HG02973 (cell line): ENCODE data around the gene LHX3.

Experiments
- ATAC-seq: cut with Tn5 transposase; IDR thresholded peaks from one replicate; pipeline ENCODE4 v1.9.1; 2021; ENCODE audit warnings: moderate library complexity; ENCODE audit not compliant: unreplicated experiment

LHX3 gene

DNA sequence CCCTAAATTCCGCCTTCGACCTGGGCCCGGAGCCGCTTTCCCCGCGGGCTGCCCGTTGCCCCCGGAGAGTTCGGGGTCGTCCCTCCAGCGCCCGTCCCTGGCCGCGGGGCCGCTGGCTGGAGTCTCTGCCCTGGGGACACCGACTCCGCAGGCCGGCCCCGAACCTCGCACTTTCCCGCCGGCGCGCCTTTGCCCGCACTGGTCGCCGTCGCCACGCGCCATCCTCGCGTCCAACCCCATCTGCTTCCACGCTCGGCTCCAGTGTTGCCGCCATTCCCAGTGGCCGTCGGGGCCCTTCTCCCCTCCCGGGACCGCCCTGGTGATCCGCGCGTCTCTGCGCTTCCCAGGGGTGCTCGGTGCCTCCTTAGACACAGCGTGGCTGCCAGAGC, 11.0 kb downstream of the LHX3 start:
- ATAC-seq: no peak

- ATAC-seq: no peak
Measured at GRCh38 chr9:136193127-136193890, 11.6 kb downstream of the LHX3 start.

- no peak for ATAC-seq
Measured at GRCh38 chr9:136192289-136193126, 12.4 kb downstream of the LHX3 start.

DNA sequence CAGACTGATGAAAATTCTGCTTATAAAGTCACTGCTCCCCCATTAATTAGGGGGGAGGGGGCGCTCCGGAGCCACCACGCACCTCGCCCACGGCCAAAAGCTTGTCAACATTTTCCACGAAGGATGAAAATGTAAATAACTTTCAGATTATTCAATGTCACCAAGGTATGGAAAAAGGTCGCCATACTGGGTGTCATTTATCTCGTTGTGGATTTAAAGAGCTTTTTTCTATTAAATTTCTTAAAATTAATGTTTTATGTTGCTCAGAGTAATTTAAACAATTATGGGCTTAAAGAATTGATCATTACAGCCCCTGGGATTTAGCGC, 13.0 kb downstream of the LHX3 start:
- ATAC-seq: no peak

DNA sequence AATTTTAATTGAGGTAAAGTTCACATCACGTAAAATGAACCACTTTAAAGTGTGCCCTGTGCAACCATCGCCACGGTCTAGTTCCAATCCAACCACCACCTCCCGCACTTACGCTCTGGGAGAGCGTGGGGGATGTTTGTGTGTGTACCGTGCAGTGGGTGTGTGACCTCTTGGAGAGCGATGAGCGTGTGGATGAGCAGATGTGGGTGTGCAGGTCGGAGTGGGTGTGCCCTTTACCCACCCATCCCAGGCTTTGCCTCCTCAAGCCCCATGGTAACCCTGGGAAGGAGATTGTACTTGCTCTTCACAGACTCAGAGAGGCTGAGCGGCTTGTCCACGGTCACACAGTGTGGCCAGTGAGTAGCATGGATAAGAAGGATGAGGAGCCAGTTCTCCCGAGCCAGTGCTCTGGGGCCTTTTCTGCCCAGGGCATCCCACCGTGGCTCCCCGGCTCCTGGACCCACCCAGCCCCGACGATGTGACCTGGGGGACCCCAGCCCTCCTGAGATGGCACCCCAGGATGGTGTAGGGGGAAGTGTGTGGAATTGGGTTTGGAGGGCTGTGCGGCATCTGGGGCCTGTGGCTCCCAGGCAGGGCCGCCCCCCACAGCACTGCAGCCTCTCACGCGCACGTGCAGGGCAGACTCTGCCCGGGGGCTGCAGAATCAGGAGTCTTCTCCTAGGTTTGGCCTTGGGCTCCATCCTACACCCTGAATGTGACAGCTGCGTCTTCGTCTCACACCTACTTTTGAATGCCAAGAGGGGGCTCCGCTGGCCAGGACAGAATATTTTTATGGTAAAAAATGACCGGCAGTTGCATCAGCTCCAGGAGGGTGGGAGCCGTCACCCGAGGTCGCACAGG, 13.6 kb downstream of the LHX3 start:
- ATAC-seq: no peak

GRCh38 chr9:136190656-136191055, 14.3 kb downstream of the LHX3 start:
- ATAC-seq: no peak

DNA sequence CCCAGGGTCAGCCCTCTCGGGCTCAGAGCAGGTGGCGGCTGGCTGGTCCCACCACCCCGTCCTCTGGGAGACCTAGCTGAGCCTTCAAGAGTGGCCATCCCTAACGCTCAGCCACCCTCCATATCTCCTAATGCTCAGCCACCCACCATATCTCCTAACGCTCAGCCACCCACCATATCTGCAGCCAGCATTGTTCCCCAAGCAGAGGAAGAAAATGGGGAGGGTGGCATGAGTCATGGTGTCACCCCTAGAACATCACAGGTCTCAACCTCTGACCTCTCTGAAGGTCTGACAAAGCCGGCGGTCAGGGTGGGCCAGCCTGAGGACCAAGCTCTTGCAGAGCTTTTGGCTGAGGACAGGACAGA, 14.7 kb downstream of the LHX3 start:
- ATAC-seq: no peak

DNA sequence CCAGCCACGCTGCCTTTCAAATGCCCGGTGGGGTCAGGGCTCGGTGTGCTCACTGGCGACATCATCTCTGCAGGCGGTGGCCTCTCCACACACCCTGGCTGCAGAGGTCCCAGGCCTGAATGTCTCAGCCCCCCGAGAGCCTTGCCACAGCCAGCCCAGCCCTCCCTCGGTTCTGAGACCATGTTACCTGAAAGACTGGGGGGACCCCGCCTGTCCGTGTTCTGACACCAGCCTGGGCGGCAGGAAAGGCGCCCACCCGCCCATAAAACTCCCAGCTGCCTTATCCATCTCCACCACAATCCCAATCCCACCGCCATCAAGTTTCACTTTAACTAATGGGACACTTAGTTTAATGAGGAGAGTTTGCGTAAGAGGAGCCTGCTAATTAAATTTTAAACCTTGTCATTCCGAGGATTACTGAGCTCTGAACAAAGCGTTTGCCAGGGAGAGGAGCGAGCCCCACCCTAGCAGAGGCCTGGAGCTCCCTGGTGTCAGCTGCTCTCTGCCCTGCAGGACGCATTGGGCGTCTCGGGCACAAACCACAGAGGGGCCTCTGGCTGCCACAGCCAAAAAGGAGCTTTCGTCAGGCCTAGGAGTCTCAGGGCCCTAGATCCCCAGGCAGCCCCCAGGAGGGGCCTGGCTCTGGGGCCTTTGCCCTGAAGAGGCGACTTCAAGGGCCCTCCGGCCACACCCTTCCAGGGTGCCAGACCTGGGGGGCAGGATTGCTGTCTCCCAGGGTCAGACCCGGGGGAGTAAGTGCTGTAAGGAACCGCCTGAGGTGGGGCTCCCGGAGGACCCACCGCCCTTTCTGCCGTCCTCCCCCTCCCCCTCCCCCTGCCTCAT, 15.3 kb downstream of the LHX3 start:
- no peak for ATAC-seq

- ATAC-seq: no peak
Measured at GRCh38 chr9:136187683-136188586, 17.0 kb downstream of the LHX3 start.

GRCh38 chr9:136187197-136187596, 17.7 kb downstream of the LHX3 start:
- no peak for ATAC-seq

DNA sequence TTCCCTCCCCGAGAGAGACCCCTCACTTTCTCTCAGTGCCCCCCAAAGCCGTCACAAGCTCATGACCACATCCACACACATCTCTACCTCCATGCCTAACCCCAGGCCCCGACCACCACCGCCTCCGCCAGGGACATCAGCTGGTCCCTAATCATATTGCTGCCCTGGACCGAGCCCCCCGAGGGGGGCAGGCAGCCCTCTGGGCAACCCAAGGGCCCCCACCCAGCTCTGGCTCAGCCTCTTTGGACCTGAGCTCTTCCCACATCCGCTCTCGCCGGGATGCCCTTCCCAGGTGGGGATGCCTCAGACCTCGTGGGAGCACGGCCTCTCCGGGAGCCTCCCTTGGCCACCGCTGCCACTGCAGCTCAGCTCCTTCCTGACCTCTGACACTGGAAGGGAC, 18.5 kb downstream of the LHX3 start:
- ATAC-seq: no peak

GRCh38 chr9:136185596-136186366, 19.1 kb downstream of the LHX3 start:
- ATAC-seq: no peak

- no peak for ATAC-seq
Measured at GRCh38 chr9:136185066-136185465, 19.9 kb downstream of the LHX3 start.

DNA sequence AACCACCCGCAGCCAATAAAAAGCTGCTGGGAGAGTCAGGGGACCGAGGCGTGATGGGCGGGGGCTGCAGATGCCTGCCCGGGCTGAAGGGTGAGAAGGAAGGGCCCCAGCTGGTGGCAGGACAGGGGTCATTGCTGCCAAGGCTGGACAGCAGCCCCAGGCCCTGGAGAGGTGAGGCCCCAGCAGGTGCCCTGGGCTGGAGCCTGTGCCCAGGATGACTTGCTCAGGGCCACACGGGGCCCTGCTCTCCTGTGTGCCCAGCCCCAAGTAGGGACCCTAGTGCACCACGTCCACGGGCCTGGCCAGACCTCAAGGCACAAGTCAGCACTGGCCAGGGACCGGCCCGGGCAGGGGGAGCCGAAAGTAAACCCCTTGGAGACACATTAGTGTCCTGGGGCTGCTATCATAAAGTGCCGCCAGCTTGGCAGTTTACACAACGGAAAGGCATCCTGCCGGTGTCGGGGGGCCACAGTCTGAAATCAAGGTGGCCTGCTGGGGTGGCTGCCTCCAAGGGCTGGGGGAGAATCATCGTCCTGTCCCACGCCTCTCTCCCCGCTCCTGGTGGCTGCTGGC, 22.0 kb downstream of the LHX3 start:
- no peak for ATAC-seq

DNA sequence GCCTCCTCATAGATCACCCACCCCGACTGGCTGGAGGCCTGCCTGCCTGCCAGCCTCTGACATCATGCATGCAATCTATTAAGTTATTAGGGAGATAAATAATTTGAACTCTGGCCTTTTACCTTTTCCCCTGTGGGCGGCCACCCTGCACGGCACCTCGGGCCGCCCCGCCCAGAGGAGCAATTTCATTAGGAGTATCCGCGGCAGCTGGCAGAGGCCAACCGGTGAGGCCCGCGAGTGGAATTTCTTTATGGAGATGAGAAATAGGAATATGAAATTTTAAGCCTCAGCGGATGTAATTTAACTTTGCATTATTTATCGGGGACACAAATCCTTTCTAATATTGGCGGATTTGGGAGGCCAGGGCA, 22.5 kb downstream of the LHX3 start:
- ATAC-seq: no peak

- no peak for ATAC-seq
Measured at GRCh38 chr9:136181784-136182419, 23.0 kb downstream of the LHX3 start.

DNA sequence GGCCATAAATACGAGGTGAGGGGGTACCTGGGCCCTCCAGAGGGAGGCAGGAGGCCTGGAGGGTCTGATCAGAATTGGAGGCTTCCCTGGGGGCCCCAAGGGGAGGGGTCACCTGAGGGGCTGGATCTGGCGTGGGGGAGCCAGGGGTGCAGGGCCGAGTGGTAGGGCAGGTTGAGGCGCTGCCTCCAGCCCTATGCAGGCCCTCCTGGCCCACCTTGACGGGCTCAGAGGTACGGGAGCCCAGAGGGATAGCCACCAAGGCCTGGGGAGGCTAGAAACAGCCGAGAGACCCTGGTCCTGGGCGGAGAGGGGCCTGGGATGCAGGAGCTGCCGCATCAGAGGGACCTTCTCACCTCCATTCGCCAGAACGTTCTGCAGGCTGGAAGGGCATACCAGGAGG, 24.3 kb downstream of the LHX3 start:
- ATAC-seq: no peak

GRCh38 chr9:136179761-136180160, 25.2 kb downstream of the LHX3 start:
- no peak for ATAC-seq
